SW480 (cell line): ENCODE data around the gene PAFAH1B1.
"Not testable (repeated sequence)": the region's sequence is repeated elsewhere in the genome, so short reads cannot be mapped to it uniquely, and the experiment has no call there.

Experiments
- DNase-seq: peaks from one replicate; pipeline ENCODE4 v3.0.0-alpha.2; 2016; ENCODE audit warnings: low spot score

Gene PAFAH1B1

GRCh38 chr17:2594722-2595599 lies 1.5 kb downstream of the PAFAH1B1 start:
- no peak for DNase-seq

- DNase-seq: no peak
These were observed 2.3 kb downstream of the PAFAH1B1 start for GRCh38 chr17:2595716-2596115.

- no peak for DNase-seq
These were observed 4.7 kb downstream of the PAFAH1B1 start for GRCh38 chr17:2598166-2598565.

- no peak for DNase-seq
These were observed 9.2 kb downstream of the PAFAH1B1 start for GRCh38 chr17:2602597-2603017.

GRCh38 chr17:2608350-2608913 lies 15.0 kb downstream of the PAFAH1B1 start:
- DNase-seq: no peak

- no peak for DNase-seq
These were observed 15.6 kb downstream of the PAFAH1B1 start for GRCh38 chr17:2609091-2609490.

- DNase-seq: no peak
These were observed 17.0 kb downstream of the PAFAH1B1 start for GRCh38 chr17:2610195-2611175.

- no peak for DNase-seq
These were observed 18.2 kb downstream of the PAFAH1B1 start for GRCh38 chr17:2611627-2612026.

DNA sequence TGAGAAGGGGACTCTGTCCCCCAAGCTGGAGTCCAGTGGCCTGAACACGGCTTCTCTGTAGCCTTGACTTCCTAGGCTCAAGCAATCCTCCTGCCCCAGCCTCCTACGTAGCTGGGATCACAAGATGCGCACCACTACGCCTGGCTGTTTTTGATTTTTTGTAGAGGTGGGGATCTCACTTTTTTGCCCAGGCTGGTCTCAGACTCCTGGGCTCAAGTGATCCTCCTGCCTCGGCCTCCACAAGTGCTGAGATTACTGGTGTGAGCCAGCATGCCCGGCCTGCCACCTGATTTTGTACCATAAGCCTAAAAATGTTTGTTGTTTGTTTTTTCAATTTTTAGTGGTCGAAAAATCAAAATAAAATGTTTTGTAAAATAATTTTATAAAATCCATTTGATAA lies 19.2 kb downstream of the PAFAH1B1 start:
- no peak for DNase-seq

- no peak for DNase-seq
These were observed 19.8 kb downstream of the PAFAH1B1 start for GRCh38 chr17:2613089-2613808.

- no peak for DNase-seq
These were observed 22.4 kb downstream of the PAFAH1B1 start for GRCh38 chr17:2615882-2616281.

GRCh38 chr17:2621241-2621640 lies 27.8 kb downstream of the PAFAH1B1 start:
- no peak for DNase-seq

- DNase-seq: not testable (repeated sequence)
These were observed 28.5 kb downstream of the PAFAH1B1 start for GRCh38 chr17:2621951-2622405.

- DNase-seq: not testable (repeated sequence)
These were observed 29.4 kb downstream of the PAFAH1B1 start for GRCh38 chr17:2622721-2623301.

- no peak for DNase-seq
These were observed 30.9 kb downstream of the PAFAH1B1 start for GRCh38 chr17:2624292-2624731.

DNA sequence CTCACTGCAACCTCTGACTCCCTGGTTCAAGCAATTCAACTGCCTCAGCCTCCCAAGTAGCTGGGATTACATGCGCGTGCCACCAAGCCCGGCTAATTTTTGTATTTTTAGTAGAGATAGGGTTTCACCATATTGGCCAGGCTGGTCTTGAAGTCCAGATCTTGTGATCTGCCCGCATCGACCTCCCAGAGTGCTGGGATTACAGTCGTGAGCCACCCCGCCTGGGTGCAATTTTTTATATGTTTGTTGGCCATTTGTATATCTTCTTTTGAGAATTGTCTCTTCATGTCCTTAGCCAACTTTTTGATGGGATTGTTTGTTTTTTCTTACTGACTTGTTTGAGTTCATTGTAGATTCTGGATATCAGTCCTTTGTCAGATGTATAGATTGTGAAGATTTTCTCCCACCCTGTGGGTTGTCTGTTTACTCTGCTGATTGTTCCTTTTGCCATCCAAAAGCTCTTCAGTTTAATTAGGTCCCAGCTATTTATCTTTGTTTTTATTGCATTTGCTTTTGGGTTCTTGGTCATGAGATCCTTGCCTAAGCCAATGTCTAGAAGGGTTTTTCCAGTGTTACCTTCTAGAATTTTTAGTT lies 33.3 kb downstream of the PAFAH1B1 start:
- DNase-seq: not testable (repeated sequence)

GRCh38 chr17:2628922-2629321 lies 35.5 kb downstream of the PAFAH1B1 start:
- DNase-seq: not testable (repeated sequence)

DNA sequence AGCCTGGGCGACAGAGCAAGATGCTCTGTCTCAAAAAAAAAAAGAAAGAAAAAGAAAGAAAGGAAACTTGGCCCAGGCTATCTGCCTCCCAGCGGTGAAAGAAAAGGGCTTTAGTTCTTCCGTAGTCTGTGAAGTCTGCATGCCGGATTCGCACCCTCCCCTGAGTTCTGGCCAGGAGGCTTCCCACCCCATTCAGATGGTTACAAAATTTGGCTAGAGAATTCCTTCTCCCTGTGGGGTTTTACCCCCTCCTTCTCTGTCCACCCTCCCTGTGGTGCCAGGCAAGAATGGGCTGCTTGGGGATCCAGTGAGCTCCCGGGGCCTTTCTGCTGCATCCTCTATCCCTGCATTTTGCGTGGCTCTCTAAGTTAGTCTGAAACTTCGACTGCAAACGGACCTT lies 37.8 kb downstream of the PAFAH1B1 start:
- DNase-seq: no peak

DNA sequence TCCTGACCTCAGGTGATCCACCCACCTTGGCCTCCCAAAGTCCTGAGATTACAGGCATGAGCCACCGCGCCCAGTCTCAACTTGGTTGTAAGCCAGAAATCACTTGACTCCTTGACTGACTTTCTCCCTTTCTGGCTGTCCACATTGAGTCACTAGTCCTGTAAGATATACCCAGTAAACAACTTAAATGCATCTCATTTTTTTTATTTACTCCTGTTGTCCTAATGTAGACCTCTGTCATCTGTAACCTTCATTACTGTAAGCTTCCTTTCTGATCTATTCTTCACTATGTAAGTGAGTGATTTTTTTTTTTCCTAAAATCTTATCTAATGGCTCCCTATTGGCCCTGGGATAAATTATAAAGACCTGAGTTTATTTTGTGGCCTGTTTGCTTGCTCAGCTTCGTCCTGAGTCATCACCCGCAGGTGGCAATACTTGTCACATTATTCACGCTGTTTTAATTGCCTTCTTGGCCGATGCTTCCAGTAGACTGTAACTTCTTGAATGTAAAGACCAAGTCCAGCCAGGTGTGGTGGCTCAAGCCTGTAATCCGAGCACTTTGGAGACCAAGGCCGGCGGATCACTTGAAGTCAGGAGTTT lies 41.0 kb downstream of the PAFAH1B1 start:
- DNase-seq: peak; percentile 55

DNA sequence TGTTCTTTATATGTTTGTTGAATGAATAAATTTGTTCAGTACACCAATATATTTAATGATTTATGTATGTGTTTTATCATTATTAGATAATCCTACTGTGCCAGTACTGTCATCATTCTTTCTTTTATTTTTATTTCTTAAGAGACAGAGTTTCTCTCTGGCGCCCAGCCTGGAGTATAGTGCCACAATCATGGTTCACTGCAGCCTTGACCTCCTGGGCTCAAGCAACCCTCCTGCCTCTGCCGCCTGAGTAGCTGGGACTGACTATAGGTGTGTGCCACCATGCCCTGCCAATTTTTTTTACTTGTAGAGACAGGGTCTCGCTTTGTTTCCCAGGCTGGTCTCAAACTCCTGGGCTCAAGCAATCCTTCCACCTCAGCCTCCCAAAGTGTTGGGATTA lies 41.8 kb downstream of the PAFAH1B1 start:
- DNase-seq: no peak
